ENCODE results near the gene ADCK1.

DNA sequence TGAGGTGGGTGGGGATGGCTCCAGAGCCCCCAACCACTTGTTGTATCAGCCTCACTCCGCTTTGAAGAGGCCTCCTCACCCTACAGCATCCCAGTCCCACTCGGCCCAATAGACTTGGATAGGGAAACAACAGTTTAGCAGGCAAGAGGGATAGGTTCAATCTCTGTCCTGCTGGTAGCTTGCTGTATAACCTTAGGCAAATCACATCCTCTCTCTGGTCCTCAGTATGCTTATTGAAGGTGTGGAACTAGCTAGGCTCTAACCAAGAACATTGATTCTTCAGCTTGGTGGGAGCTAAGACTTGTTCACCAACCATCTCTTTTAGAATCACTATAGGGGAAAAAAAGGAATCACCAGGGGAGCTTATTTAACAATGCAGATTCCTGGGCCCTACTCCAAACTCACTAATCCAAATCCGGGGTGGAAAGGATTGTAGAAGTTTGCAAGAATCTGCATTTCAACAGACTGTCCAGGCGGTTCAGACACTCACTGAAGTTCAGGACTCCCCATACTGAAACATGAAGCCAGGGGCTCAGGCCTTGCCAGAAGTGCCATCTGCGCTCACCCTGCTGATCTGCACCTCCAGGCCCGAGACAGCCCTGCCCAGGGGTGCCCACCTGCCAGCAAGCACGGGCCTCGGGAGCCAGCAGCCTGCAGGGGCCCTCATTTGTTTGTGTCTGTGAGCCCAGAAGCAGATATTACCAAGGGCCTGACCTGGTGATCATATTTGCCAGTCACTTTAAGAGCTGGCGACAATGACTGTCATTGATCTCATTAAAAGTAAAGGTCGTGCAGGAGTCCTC is 113.0 kb downstream of the ADCK1 start:
- TF ChIP-seq, protein P1, sequence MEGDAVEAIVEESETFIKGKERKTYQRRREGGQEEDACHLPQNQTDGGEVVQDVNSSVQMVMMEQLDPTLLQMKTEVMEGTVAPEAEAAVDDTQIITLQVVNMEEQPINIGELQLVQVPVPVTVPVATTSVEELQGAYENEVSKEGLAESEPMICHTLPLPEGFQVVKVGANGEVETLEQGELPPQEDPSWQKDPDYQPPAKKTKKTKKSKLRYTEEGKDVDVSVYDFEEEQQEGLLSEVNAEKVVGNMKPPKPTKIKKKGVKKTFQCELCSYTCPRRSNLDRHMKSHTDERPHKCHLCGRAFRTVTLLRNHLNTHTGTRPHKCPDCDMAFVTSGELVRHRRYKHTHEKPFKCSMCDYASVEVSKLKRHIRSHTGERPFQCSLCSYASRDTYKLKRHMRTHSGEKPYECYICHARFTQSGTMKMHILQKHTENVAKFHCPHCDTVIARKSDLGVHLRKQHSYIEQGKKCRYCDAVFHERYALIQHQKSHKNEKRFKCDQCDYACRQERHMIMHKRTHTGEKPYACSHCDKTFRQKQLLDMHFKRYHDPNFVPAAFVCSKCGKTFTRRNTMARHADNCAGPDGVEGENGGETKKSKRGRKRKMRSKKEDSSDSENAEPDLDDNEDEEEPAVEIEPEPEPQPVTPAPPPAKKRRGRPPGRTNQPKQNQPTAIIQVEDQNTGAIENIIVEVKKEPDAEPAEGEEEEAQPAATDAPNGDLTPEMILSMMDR (IDR thresholded peaks at IDR 0.05; ENCODE audit: low read depth, low read length) = no peak
- no peak for TF ChIP-seq EZH2phosphoT487 (IDR thresholded peaks at IDR 0.05; ENCODE audit: low read depth)

All from OCI-LY3 (cell line).